KG1 (cell line): ENCODE data around the gene FIZ1.

Source experiments
- DNase-seq: peaks from one replicate; lab custom pipeline; 2025; lab: John Stamatoyannopoulos, UW

The FIZ1 gene

GRCh38 chr19:55567708-55568328 lies 31.5 kb downstream of the FIZ1 start:
- no peak for DNase-seq

- DNase-seq: no peak
Observed at GRCh38 chr19:55566823-55567222, 32.5 kb downstream of the FIZ1 start.

- DNase-seq: no peak
Observed at GRCh38 chr19:55563261-55563690, 36.0 kb downstream of the FIZ1 start.

GRCh38 chr19:55559684-55560083 lies 39.6 kb downstream of the FIZ1 start:
- DNase-seq: no peak

- no peak for DNase-seq
Observed at GRCh38 chr19:55554741-55555152, 44.6 kb downstream of the FIZ1 start.

DNA sequence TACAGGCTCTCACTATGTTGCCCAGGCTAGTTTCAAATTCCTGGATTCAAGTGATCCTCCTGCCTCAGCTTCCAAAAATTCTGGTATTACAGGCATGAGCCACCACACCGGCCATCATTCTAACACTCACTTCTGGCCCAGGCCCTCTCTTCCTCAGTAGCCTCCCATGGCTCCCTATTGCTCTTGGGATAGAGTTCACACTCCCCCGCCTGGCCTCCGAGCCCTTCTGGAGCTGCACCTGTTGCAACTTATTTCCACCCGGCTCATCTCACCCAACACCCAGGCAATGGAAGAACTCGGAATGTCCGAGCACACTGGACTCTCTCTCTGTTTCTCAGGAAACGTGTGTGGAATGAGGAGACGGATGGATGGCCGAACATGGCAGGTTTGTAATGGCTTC lies 45.0 kb downstream of the FIZ1 start:
- DNase-seq: no peak

- no peak for DNase-seq
Observed at GRCh38 chr19:55553217-55554182, 45.8 kb downstream of the FIZ1 start.

DNA sequence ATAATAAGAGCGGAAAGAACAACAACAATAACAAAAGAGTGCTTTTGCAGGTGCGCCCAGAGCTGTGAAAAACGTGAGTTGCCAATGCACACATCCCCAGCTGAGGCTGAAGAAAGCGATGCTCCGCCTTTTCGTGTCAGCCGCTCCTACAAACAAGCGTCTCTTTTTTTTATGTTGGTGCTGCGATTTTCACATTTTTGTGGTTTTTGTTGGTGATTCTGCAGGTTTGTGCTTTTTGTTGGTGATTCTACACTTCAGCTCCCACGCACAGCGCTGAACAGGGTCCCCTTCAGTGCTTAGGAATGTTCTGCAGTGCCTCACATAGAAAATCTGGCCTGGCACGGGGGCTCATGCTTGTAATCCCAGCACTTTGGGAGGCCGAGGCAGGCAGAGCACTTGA lies 46.7 kb downstream of the FIZ1 start:
- DNase-seq: no peak

GRCh38 chr19:55552206-55552605 lies 47.1 kb downstream of the FIZ1 start:
- no peak for DNase-seq

DNA sequence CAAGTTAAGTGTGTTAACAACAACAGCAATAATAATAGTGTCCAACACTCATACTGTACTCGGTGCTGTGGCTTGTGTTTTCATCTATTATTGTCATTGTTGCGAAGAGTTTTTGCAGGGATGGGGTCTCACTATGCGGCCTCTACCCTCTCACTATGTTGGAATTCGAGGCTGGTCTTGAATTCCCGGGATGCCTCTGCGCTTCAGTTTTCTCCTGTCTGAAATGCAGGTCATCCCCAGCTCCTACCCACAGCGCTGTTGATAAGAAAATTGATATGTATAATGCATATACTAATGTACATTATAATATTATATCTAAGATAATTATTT lies 49.0 kb downstream of the FIZ1 start:
- DNase-seq: no peak

GRCh38 chr19:55549500-55550320 lies 49.6 kb downstream of the FIZ1 start:
- no peak for DNase-seq

DNA sequence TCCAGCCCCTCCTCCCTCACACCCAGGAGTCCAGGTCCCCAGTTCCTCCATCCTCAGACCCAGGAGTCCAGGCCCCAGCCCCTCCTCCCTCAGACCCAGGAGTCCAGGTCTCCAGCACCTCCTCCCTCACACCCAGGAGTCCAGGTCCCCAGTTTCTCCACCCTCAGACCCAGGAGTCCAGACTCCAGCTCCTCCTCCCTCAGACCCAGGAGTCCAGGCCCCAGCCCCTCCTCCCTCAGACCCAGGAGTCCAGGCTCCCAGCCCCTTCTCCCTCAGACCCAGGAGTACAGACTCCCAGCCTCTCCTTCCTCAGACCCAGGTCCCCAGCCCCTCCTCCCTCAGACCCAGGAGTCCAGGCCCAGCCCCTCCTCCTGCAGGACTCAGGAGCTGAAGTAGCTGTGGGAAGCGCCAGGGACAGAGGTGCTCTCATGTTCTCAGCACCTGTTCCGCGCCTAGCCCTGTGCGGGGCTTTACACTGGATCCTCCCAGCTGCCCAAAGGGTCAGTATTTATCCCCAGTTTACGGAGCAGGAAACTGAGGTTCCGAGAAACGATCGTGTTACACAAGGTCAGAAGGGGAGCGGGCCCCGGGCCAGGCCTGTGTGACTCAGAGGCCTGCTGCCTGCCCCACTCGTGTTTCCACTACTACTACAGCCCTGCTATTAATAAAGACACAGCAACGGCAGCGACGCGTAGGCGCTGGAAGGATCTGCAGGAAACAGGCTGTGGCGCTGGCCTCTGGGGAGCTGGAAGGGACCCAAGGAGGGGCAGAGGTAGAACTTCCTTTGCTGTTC lies 52.3 kb downstream of the FIZ1 start:
- peak; percentile 81 for DNase-seq

- DNase-seq: no peak
Observed at GRCh38 chr19:55546011-55546410, 53.3 kb downstream of the FIZ1 start.

DNA sequence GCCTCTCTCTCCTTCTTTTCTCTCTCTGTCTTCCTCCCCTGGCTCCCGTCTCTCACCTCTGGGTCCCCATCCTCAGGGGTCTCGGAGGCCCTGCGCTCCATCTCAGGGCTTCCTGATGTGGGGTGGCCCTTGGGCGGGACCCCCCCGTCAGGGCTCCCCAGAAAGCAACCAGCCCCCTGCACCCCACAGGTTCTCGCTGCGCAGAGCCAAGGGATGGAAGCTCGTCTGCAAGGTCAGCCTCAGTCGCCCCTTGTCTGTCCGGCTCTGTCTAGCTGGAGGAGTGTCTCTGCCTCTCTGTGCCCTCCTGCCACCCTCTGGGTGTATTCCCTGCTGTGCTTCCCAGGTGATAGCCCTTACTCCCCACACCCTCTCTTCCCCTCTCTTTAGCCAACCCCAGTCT lies 53.9 kb downstream of the FIZ1 start, which contains the start of gene SBK3:
SBK3 (minus strand) TSS at position 101 of the 400 bp plus-strand sequence; CDS start at position 101, 0 bp downstream.
- DNase-seq: no peak

DNA sequence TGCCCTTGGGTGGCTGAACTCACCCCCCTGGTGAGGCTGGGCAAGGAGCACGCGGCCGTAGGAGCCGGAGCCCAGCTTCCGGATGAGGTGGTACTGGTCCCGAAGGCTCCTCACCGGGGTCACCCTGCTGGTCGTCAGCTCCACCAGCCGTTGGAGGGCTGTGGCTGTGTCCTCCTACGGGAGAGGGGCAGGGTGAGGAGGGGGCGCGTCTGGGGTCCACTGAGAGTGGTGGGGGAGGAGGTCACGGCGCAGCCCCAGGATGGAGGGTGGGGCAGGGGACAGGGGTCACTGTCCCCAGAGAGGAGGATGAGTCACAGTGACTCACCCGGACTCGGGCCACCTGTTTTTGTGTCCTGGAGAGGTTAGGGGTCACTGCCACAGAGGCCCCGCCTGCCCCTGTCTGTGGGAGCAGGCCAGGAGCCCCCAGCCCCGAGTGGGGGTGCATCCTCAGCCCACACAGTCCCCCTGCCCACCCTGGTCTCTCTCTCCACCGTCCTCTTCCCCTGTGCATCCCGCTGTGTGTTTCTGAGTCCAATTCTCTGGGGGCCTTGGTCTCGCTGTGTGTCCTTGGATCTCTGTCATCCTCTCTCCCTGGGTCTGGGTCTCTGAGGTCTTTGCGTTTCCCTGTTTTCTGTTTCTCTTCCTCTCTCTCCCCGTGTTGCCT lies 54.4 kb downstream of the FIZ1 start:
- DNase-seq: no peak

DNA sequence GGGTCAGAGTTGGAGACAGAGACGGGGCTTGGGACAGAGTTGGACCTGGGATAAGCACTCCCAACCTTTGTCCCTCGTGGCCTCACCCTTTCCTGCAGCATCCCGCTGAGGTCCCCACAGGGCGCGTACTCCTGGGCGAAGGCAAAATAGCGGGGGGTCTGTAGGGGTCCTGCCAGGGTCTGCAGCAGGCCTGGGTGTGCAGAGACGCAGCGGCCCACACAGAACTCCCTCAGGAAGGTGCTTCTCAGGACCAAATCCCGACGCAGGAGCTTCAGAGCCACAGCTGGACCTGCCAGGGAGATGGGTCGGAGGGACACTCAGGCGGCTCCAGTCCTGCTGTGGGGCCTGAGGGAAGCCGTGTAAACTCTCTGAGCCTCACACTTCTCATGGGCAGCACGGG lies 55.3 kb downstream of the FIZ1 start:
- no peak for DNase-seq

- no peak for DNase-seq
Observed at GRCh38 chr19:55543567-55543966, 55.8 kb downstream of the FIZ1 start.

DNA sequence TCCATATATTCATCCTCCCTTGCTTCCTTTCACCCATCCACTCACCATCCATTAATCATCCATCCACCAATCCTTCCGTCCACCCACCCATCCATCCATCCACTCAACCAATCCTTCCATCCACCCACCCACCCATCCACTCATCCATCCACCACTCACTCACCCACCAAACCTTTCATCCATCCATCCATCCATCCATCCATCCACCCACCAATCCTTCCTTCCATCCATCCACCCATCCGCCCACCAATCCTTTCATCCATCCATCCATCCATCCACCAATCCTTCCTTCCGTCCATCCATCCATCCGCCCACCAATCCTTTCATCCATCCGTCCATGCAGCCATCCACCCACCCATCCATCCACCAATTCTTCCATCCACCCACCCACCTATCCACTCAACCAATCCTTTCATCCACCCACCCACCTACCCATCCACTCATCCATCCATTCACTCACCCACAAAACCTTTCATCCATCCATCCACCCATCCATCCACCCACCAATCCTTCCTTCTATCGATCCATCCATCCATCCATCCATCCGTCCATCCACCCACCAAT lies 56.9 kb downstream of the FIZ1 start:
- no peak for DNase-seq
